HL-60 (cell line): ENCODE data around the gene BIRC3.

Experiments
- DNase-seq, 2 experiments: peaks; one replicate each; pipeline ENCODE4 v3.0.0-alpha.2; 2010 to 2020; ENCODE audit warnings: low read depth in 1 of 2, low spot score in 1 of 2
- H3K27ac ChIP-seq: fragments of 250-450 bp; sonication (Bioruptor Pico); replicated peaks from 2 replicates; pipeline ENCODE4 v1.5.1; 2020; ENCODE audit warnings: mild to moderate bottlenecking, moderate library complexity
- H3K27me3 ChIP-seq: fragments of 250-450 bp; sonication (Bioruptor Pico); 2 replicates; pipeline ENCODE4 v1.5.1; 2021; ENCODE audit warnings: mild to moderate bottlenecking, moderate library complexity; ENCODE audit not compliant: insufficient read depth, poor library complexity, severe bottlenecking
- H3K4me3 ChIP-seq: replicated peaks from 2 replicates; pipeline ENCODE4 v1.5.1; 2011; ENCODE audit warnings: mild to moderate bottlenecking, control low read depth, low read length; ENCODE audit not compliant: insufficient read depth
- GABPA ChIP-seq: IDR thresholded peaks from 2 replicates; pipeline ENCODE4 v1.6.1; 2012; ENCODE audit warnings: low read depth
- POLR2AphosphoS5 ChIP-seq: IDR thresholded peaks from 2 replicates; pipeline ENCODE4 v1.6.1; 2012; ENCODE audit warnings: low read depth
- SPI1 ChIP-seq: IDR thresholded peaks from 2 replicates; pipeline ENCODE4 v1.6.1; 2012; ENCODE audit warnings: low read depth, mild to moderate bottlenecking, borderline replicate concordance
- TF ChIP-seq, protein P1 (sequence below): IDR thresholded peaks from one replicate; pipeline ENCODE4 v1.5.1; 2011; ENCODE audit warnings: low read length, control low read depth, inconsistent platforms; ENCODE audit not compliant: insufficient read depth
- TF ChIP-seq, protein P2 (sequence below): IDR thresholded peaks from 2 replicates; pipeline ENCODE4 v1.6.1; 2012; ENCODE audit warnings: low read depth; ENCODE audit not compliant: insufficient replicate concordance

BIRC3 gene

DNA sequence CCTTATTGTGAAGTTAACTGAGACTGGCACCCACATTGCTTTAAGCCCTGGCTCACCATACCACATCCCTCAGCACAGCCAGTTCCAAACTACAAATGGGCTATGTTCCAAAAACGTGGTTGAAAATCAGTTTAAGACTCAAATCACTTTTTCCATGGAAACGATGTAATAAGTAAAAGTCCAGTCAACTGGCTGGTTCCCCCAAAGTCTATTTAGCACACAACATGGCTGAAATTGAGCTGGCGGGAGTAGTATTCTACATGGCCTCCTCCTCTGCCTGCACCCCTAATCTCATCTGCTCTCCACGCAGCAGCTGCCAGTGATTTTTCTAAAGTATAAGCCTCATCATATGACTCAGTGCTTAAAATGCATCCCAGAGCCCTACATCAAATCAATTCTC is 40.9 kb upstream of the BIRC3 start:
- TF ChIP-seq SPI1 (no peak), GABPA (no peak), POLR2AphosphoS5 (no peak)
- TF ChIP-seq, protein P1, sequence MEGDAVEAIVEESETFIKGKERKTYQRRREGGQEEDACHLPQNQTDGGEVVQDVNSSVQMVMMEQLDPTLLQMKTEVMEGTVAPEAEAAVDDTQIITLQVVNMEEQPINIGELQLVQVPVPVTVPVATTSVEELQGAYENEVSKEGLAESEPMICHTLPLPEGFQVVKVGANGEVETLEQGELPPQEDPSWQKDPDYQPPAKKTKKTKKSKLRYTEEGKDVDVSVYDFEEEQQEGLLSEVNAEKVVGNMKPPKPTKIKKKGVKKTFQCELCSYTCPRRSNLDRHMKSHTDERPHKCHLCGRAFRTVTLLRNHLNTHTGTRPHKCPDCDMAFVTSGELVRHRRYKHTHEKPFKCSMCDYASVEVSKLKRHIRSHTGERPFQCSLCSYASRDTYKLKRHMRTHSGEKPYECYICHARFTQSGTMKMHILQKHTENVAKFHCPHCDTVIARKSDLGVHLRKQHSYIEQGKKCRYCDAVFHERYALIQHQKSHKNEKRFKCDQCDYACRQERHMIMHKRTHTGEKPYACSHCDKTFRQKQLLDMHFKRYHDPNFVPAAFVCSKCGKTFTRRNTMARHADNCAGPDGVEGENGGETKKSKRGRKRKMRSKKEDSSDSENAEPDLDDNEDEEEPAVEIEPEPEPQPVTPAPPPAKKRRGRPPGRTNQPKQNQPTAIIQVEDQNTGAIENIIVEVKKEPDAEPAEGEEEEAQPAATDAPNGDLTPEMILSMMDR = no peak
- TF ChIP-seq, protein P2, sequence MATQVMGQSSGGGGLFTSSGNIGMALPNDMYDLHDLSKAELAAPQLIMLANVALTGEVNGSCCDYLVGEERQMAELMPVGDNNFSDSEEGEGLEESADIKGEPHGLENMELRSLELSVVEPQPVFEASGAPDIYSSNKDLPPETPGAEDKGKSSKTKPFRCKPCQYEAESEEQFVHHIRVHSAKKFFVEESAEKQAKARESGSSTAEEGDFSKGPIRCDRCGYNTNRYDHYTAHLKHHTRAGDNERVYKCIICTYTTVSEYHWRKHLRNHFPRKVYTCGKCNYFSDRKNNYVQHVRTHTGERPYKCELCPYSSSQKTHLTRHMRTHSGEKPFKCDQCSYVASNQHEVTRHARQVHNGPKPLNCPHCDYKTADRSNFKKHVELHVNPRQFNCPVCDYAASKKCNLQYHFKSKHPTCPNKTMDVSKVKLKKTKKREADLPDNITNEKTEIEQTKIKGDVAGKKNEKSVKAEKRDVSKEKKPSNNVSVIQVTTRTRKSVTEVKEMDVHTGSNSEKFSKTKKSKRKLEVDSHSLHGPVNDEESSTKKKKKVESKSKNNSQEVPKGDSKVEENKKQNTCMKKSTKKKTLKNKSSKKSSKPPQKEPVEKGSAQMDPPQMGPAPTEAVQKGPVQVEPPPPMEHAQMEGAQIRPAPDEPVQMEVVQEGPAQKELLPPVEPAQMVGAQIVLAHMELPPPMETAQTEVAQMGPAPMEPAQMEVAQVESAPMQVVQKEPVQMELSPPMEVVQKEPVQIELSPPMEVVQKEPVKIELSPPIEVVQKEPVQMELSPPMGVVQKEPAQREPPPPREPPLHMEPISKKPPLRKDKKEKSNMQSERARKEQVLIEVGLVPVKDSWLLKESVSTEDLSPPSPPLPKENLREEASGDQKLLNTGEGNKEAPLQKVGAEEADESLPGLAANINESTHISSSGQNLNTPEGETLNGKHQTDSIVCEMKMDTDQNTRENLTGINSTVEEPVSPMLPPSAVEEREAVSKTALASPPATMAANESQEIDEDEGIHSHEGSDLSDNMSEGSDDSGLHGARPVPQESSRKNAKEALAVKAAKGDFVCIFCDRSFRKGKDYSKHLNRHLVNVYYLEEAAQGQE = no peak
- H3K27me3 ChIP-seq = peaks cover 8% of the 10 kb centered on the region
- H3K27ac ChIP-seq = no peak overlapping the region
- DNase-seq = no peak
- H3K4me3 ChIP-seq = no peak overlapping the region

DNA sequence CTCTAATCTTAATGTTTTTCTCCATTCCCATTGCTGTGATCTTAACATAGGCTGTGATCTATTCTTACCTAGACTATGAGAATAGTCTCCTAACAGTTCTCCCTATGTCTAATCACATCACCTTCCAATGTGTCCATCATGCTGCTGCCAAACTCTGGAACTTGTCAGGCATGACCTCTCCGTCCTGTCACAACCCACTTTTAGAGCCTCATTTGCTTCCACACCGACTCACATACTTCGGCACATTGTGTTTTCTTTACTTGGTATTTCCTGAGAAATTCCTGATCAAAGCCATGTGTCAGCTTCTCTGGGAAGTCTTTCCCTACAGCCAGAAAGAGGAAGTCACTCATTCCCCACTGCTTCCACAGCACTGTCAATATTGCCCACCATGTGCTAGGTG is 40.5 kb upstream of the BIRC3 start:
- Histone ChIP-seq H3K27ac (no peak overlapping the region), H3K4me3 (no peak overlapping the region), H3K27me3 (peaks cover 8% of the 10 kb centered on the region)
- no peak for TF ChIP-seq POLR2AphosphoS5
- TF ChIP-seq, protein P2 = no peak
- TF ChIP-seq, protein P1 = no peak
- no peak for DNase-seq

DNA sequence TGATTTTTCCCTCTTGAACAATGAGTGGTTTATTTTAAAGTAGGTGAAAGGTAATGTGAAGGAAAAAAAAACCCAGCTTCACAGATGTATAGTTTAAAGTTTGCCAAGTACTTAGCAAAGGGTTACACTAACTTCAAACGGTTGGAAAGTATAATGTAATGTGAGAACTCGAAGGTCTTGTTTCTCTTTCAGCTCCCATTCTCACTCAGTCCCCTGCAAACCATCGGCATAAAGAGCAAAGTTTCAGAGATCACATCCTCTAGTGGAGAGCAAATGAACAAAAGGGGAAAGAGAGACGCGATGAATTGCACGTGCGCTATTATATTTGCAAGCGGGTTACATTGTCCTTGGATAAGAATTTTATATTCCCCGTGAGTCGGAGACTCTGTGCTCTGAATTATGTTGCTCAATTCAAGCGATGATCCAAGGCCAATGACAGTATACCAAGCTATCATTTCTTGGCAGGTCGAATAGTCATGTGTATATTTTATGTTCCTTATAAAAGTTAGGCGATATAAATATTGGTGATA is 37.6 kb upstream of the BIRC3 start:
- Histone ChIP-seq H3K4me3 (no peak overlapping the region), H3K27me3 (peaks cover 8% of the 10 kb centered on the region), H3K27ac (no peak overlapping the region)
- TF ChIP-seq, protein P2 = no peak
- TF ChIP-seq GABPA = no peak
- DNase-seq = no peak
